ENCODE data around the gene ROCK2. TPM values are rescaled to one million over a fixed set of nuclear protein-coding genes. Genes with fewer than 3 reads are reported as not detected.
"Not testable (repeated sequence)": the region's sequence is repeated elsewhere in the genome, so short reads cannot be mapped to it uniquely, and the experiment has no call there.

The ROCK2 gene
- polyA plus RNA-seq, 1 donor: 46.2 TPM

- DNase-seq: peak; percentile 5
Observed at GRCh38 chr2:11234309-11234708, 110.1 kb downstream of the ROCK2 start.

GRCh38 chr2:11231193-11231592 lies 113.2 kb downstream of the ROCK2 start:
- not testable (repeated sequence) for DNase-seq

DNA sequence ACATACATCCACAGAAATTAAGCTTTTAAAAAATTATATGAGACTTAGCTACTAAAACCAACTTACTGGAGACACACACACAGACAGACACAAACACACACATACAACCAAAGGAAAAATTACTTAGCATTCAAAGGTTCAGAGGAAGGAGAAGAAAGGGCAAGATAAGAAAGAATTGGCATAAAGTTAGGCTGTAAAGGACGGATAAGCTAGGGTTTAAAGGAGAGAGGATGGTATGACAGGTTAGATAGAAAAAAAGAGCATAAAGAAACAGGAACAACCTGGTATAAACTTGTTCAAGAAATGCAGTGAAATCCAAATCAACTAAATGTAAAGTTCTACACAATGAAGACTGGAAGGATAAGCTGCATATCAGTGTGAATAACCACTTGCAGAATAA lies 115.7 kb downstream of the ROCK2 start:
- no peak for DNase-seq

GRCh38 chr2:11227595-11227994 lies 116.8 kb downstream of the ROCK2 start:
- DNase-seq: no peak

- no peak for DNase-seq
Observed at GRCh38 chr2:11224887-11225286, 119.5 kb downstream of the ROCK2 start.

DNA sequence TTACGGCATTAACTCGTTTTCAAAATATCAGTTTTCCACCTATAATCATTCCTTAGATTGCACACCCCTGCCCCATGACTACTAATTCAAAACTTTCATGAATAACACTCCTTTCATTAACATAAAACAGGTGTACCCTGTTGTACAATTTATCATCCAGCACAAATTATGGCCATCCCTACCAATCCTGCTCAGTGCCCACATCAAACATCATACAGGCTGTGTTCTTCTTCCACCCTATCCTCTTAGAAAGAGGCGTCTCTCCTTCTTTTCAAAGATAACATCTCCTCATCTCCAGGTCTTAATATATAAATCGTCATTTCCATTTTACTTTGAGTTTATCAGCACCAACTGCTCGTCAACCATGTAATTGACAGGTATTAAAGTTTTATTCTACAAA lies 121.6 kb downstream of the ROCK2 start:
- no peak for DNase-seq

- DNase-seq: no peak
Observed at GRCh38 chr2:11220445-11220844, 124.0 kb downstream of the ROCK2 start.

DNA sequence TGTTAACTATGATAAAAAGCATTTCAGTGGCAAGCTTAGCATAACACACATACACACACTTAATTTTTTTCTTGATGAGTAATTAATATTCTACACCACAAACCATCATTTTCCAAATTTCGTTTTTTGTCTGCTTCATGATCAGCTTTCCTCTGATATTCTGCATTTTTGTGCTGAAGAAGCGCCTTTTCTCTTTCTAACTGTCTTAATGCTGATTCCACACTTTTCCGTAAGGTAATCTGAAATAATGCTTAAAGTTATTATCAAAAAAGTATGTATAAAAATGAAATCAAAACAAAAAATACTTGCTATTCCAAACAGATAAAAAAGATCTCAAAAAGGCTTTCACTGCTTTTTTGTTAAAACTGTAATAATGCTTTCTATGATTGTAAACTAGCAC lies 129.0 kb downstream of the ROCK2 start:
- DNase-seq: no peak

GRCh38 chr2:11214770-11215169 lies 129.7 kb downstream of the ROCK2 start:
- no peak for DNase-seq

- DNase-seq: no peak
Observed at GRCh38 chr2:11213975-11214374, 130.5 kb downstream of the ROCK2 start.

DNA sequence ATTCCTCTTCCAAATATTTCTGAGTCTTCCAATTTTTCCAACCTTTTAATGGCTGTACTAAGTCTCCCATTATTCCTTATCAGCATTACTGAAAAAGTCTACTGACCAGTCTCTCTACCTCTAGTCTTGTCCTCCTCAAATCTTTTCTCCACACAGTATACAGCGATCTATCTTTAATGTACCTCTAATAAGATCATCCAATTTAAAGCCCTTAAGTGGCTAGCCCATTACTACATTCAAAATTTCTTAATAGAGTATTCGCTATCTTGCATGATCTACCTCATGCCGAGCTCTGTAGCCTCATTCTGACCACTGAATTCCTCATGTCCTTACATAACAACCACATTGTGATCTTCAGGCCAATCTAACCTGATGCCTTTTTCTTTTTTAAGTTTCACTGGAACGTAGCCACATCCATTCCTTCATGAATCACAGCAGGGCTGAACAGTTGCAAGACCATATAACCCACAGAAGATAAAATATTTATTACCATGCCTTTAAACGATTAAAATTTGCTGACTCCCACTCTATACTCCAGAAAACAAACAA lies 131.3 kb downstream of the ROCK2 start:
- DNase-seq: no peak

GRCh38 chr2:11212645-11213044 lies 131.8 kb downstream of the ROCK2 start:
- DNase-seq: no peak

DNA sequence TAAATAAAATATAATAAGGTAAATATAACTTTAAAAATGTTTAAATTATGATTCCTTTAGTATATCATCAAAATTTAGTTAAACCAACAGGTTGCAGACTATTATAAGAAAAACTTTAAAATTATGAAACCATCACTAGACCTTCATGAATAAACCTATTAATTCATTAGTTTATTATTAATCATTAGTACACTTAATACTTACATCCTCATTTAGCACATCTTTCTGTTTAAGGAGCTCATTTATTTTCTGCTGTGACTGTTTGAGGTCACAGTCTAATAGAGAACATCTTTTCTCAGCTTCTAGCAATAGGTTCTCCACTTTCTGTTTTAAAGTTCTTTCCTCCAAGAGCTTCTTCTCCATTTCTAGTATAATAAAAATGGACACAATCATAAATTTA lies 136.4 kb downstream of the ROCK2 start:
- no peak for DNase-seq

DNA sequence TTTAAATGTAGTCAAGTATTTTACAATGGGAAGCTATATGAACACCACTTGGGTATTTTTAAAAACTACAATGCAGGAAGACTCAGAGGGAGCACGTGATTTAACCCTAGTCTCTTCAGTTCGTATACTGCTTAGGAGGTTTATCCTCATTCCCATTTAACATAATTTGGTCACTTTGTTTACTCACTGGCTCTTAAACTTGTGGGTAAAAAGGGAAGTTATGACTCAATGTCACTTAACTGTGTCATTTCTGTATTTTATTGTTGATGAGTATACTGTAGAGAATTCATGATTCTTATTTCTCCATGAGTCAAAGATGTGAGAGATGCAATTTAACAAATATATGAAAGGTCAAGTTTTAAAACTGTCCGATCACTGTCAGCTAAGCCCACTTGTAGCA lies 141.0 kb downstream of the ROCK2 start:
- DNase-seq: no peak

DNA sequence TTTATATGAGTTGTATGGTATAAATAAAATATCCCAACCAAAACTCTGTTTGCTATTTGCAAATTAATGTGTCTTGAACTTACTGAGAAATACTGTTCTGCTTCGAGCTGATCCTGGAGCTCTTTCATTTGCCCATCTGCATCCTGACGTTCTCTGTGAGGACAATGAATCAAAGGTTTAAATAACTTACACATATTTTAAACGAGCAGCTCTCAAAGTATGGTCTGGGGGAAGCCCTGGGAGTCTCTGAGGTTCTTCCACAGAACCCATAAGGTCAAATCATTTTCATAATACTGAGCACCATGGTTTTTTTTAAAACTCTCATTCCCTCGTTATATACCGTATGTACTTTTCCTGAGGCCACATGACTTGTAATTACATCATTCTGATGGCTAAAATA lies 142.5 kb downstream of the ROCK2 start:
- no peak for DNase-seq

- no peak for DNase-seq
Observed at GRCh38 chr2:11200651-11201050, 143.8 kb downstream of the ROCK2 start.

DNA sequence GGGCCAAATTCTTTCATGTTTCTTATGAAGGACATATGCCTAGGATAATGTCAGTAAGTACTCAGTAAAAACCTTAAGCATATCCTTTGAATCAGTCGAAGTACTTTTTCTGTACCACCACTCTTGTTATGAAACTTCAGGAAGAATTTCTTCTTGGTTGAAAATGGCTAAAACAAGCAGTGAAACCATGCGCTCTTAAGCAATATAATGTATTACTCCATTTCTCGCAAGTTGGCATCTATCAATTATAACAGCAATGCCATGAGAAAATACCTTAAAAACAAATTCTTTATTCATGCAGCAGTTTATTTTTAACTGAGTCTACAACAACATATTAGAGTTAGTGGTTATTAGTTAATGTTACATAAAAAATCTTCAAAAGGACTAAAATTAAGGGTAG lies 148.2 kb downstream of the ROCK2 start:
- no peak for DNase-seq

GRCh38 chr2:11187731-11188130 lies 156.7 kb downstream of the ROCK2 start:
- DNase-seq: no peak

GRCh38 chr2:11187083-11187619 lies 157.3 kb downstream of the ROCK2 start:
- DNase-seq: no peak

GRCh38 chr2:11186145-11186544 lies 158.3 kb downstream of the ROCK2 start:
- DNase-seq: no peak

DNA sequence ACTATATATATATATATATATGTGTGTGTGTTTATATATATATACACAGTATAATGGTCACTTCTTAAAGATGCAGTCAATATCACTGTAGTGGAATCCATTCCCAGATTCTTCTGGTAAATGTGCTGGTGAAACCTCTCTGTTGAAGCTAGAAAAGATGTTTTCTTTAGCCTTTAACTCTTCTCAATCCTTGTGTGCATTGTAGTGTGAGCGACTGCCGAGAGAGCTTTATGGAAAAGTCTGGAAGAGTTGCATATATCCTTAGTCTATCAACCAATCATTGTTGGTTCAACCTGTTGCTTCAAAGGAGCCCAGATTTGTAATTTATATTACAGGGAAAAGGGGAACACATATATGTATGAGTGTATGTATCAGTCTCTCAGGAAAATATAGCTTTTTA lies 161.5 kb downstream of the ROCK2 start:
- DNase-seq: no peak

DNA sequence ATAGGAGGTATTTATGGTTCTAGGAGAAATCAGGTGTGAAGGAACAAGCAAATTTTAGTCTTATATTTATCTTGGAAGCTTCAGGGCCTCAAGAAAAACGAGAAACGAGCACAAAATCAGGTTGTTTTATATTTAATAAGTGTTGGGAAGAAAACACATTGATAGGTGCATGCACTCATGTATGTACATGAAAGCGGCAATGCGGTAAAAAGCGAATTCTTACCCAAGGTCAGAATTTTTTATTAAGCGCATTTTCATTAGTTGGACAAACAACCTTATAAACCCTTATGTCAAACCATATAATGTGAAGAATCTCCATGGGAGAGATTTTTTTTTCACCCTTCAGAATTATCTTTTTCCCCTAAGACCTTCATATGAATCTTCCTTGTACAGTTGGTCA lies 163.8 kb downstream of the ROCK2 start:
- no peak for DNase-seq

DNA sequence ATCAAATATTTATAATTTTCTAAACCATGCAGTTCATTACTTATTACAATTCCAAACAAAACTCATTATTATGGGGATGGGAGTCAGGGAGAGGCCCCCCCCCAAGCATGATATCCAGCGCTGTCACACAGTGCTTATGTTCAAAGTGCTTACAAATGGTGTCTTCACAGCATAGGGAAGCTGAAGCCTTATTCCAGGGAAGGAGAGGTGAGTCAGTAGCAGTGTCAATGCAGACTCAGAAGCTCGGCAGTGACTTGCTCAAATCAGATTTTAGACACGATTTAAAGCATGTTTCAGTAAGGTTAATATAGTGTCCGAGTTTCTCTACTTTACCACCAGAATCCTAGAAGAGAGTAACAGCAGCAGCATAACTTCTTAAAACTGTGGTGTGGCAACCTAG lies 164.5 kb downstream of the ROCK2 start:
- no peak for DNase-seq

DNA sequence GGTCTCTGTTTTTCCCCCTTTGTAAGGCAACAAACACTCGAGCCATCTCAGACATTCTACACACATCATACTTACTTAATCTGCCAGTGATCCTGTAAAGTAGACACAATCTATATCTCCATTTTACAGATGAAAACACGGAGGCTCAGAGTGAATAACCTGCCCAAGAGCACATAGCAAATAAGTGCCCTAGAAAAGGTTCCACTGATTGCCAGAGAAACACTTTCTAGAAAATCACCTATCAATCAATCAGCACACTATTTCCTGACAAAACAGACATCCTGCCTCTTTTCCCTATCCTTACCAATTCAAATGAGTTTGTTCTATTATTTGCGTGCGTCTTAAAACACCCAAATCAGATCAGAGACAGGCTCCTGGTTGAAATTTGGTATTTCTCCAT lies 165.2 kb downstream of the ROCK2 start:
- DNase-seq: no peak
